ENCODE results near the gene RHOT1.

The RHOT1 gene

DNA sequence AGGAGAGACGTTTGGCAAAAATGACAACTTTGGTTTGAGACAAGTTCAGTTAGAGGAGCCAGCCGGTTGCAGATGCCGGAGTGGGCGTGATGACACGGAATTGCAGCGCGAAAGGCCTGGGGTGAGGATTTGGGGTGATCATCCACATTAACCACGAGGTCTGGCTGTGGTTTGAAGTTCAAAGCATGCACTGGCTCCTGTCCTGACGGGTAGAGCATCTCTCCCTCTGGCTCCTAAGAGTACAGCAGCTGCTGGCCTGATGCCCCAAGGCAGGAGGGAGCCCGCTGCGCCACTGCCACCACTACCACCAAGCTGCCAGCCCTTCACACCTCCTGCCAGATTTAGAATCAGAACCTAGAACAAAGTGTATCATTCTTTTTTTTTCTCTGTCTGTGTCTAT is 127.1 kb downstream of the RHOT1 start:
- peak; percentile 54 for DNase-seq (ENCODE audit: low spot score)

DNA sequence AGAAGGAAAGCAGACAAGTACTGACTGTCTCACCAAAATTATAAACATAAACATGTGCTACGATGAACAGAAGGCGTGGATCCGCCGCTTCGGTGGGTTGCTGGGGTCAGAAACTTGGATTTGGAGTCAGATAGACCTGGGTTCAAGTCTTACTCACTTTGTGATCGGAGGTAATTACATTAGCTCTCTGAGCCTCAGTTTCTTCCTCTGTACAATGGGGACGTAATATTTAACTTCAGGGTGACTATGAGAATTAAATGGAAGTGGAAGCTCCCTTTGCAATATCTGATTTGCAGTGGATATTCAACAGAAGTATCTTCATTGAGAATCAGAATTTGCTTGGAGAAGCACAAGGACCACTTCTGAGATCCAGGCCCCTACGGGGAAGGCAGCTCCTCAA is 129.5 kb downstream of the RHOT1 start:
- no peak for DNase-seq (ENCODE audit: low spot score)

DNA sequence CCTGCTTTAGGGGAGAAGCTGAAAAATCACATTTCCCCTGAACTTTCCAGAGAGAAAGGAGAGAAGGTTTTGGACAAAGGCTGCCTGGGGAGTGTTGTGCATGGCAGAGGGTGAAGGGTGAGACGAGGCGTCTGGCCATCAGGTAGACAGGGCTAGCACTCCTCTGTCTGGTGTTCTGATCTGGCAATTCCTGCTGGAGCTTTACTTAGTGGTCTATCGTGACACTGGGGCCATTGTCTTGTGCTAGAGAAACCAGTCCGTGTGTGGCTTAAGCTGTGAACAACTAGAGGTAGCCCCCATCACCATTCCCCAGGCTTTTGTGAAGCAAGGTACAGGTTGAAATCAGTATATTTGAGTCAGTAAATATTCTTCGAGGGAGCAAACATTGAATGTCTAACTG is 131.8 kb downstream of the RHOT1 start:
- DNase-seq (ENCODE audit: low spot score): no peak

GRCh38 chr17:32274643-32275042 is 132.3 kb downstream of the RHOT1 start:
- DNase-seq (ENCODE audit: low spot score): no peak
